Mononuclear cell (primary cell): ENCODE data around the gene PES1. TPM values are rescaled to one million over a fixed set of nuclear protein-coding genes. Genes with fewer than 3 reads are reported as not detected.
"Not testable (repeated sequence)": the region's sequence is repeated elsewhere in the genome, so short reads cannot be mapped to it uniquely, and the experiment has no call there.

Experiments used
- H3K27me3 ChIP-seq: 2 replicates; pipeline ENCODE4 v1.6.0; 2011; ENCODE audit warnings: low read length, control low read depth; ENCODE audit not compliant: insufficient read depth
- H3K4me1 ChIP-seq: 2 replicates; pipeline ENCODE4 v1.5.1; 2011; ENCODE audit warnings: mild to moderate bottlenecking, low read length, control low read depth; ENCODE audit not compliant: insufficient read depth
- H3K4me3 ChIP-seq: 2 replicates; pipeline ENCODE4 v1.5.1; 2011; ENCODE audit warnings: mild to moderate bottlenecking, low read length, moderate library complexity
- H3K9me3 ChIP-seq: 2 replicates; pipeline ENCODE4 v1.5.1; 2011; ENCODE audit warnings: low read depth, mild to moderate bottlenecking, control low read depth, low read length
- total RNA-seq: library from RNA; depleted of rRNA; stranded (reverse); fragments of >200 nt; gene quantifications from one replicate; pipeline ENCODE4 v1.2.3, GENCODE V29; 2012

PES1 gene
- total RNA-seq: 21.8 TPM

- Histone ChIP-seq H3K9me3 (no peaks in the 10 kb centered on the region), H3K4me1 (peaks cover 15% of the 10 kb centered on the region), H3K27me3 (no peaks in the 10 kb centered on the region), H3K4me3 (peak within 1 kb of the TSS; percentile 60)
Measured at GRCh38 chr22:30591588-30592359, at the start of gene PES1. Gene PES1, minus strand, starts transcription at chr22:30591910. Its CDS starts 77 bp downstream, at chr22:30591833.

GRCh38 chr22:30640839-30641430, 49.2 kb upstream of the PES1 start:
- Histone ChIP-seq H3K27me3 (no peaks in the 10 kb centered on the region), H3K9me3 (no peaks in the 10 kb centered on the region), H3K4me1 (peaks cover 18% of the 10 kb centered on the region), H3K4me3 (no peak overlapping the region)

GRCh38 chr22:30640361-30640760, 48.7 kb upstream of the PES1 start:
- H3K9me3 ChIP-seq: no peaks in the 10 kb centered on the region
- no peak overlapping the region for H3K4me3 ChIP-seq
- peaks cover 22% of the 10 kb centered on the region for H3K4me1 ChIP-seq
- H3K27me3 ChIP-seq: no peaks in the 10 kb centered on the region

- Histone ChIP-seq H3K4me3 (no peak overlapping the region), H3K4me1 (peaks cover 30% of the 10 kb centered on the region), H3K9me3 (no peaks in the 10 kb centered on the region), H3K27me3 (no peaks in the 10 kb centered on the region)
Measured at GRCh38 chr22:30637701-30638114, 46.0 kb upstream of the PES1 start.

- Histone ChIP-seq H3K4me1 (peaks cover 30% of the 10 kb centered on the region), H3K4me3 (peak overlapping the region; percentile 49), H3K27me3 (no peaks in the 10 kb centered on the region), H3K9me3 (no peaks in the 10 kb centered on the region)
Measured at GRCh38 chr22:30636226-30637077, 44.7 kb upstream of the PES1 start.

GRCh38 chr22:30635273-30636225, 43.8 kb upstream of the PES1 start, which contains the start of gene SLC35E4:
Gene SLC35E4, plus strand, starts transcription at chr22:30635781. Its CDS starts 670 bp downstream, at chr22:30636451.
- Histone ChIP-seq H3K4me3 (peak within 1 kb of the TSS; percentile 49), H3K9me3 (no peaks in the 10 kb centered on the region), H3K4me1 (peaks cover 30% of the 10 kb centered on the region), H3K27me3 (no peaks in the 10 kb centered on the region)

- Histone ChIP-seq H3K4me1 (peaks cover 30% of the 10 kb centered on the region), H3K4me3 (peak overlapping the region; percentile 49), H3K27me3 (no peaks in the 10 kb centered on the region), H3K9me3 (no peaks in the 10 kb centered on the region)
Measured at GRCh38 chr22:30634471-30635233, 42.9 kb upstream of the PES1 start.

- H3K27me3 ChIP-seq, H3K9me3 ChIP-seq, H3K4me3 ChIP-seq: not testable (repeated sequence)
- peaks cover 17% of the 10 kb centered on the region for H3K4me1 ChIP-seq
Measured at GRCh38 chr22:30631469-30631868, 39.8 kb upstream of the PES1 start.

- H3K4me3 ChIP-seq: no peak overlapping the region
- no peaks in the 10 kb centered on the region for H3K27me3 ChIP-seq
- H3K9me3 ChIP-seq: no peaks in the 10 kb centered on the region
- H3K4me1 ChIP-seq: no peaks in the 10 kb centered on the region
Measured at GRCh38 chr22:30628491-30628890, 36.8 kb upstream of the PES1 start.

GRCh38 chr22:30627471-30627870, 35.8 kb upstream of the PES1 start:
- Histone ChIP-seq H3K4me3 (no peak overlapping the region), H3K9me3 (no peaks in the 10 kb centered on the region), H3K4me1 (no peaks in the 10 kb centered on the region), H3K27me3 (no peaks in the 10 kb centered on the region)

GRCh38 chr22:30626413-30626812, 34.7 kb upstream of the PES1 start:
- Histone ChIP-seq H3K4me1 (no peaks in the 10 kb centered on the region), H3K4me3 (no peak overlapping the region), H3K9me3 (no peaks in the 10 kb centered on the region), H3K27me3 (no peaks in the 10 kb centered on the region)

GRCh38 chr22:30619909-30620308, 28.2 kb upstream of the PES1 start:
- peaks cover 12% of the 10 kb centered on the region for H3K4me1 ChIP-seq
- not testable (repeated sequence) for H3K9me3 ChIP-seq, H3K27me3 ChIP-seq, H3K4me3 ChIP-seq

- Histone ChIP-seq H3K27me3 (no peaks in the 10 kb centered on the region), H3K4me1 (peaks cover 12% of the 10 kb centered on the region), H3K4me3 (no peak overlapping the region)
Measured at GRCh38 chr22:30617819-30618218, 26.1 kb upstream of the PES1 start.

GRCh38 chr22:30615543-30615954, 23.8 kb upstream of the PES1 start:
- Histone ChIP-seq H3K4me1 (peaks cover 18% of the 10 kb centered on the region), H3K27me3 (no peaks in the 10 kb centered on the region), H3K4me3 (no peak overlapping the region), H3K9me3 (no peaks in the 10 kb centered on the region)

More at GRCh38 chr22:30617819-30618218, 26.1 kb upstream of the PES1 start:
- H3K9me3 ChIP-seq: no peaks in the 10 kb centered on the region
